Kidney epithelial cell (primary cell): ENCODE measurements around the gene MRM2. TPM values are rescaled to one million over a fixed set of nuclear protein-coding genes. Genes with fewer than 3 reads are reported as not detected.

Experiments used
- DNase-seq: peaks from one replicate; pipeline ENCODE4 v3.0.0-alpha.2; 2010; ENCODE audit warnings: low read depth
- H3K27me3 ChIP-seq: 2 replicates; pipeline ENCODE4 v1.6.0; 2011; ENCODE audit warnings: low read length; ENCODE audit not compliant: control insufficient read depth, insufficient read depth
- H3K36me3 ChIP-seq: 2 replicates; pipeline ENCODE4 v1.5.1; 2011; ENCODE audit warnings: low read length; ENCODE audit not compliant: control insufficient read depth, insufficient read depth
- H3K4me3 ChIP-seq: 2 replicates; pipeline ENCODE4 v1.5.1; 2011; ENCODE audit warnings: low read depth, mild to moderate bottlenecking, control low read depth, low read length
- CTCF ChIP-seq: IDR thresholded peaks from 2 replicates; pipeline ENCODE4 v1.5.1; 2011; ENCODE audit warnings: mild to moderate bottlenecking, moderate library complexity, low read length, control low read depth, inconsistent platforms; ENCODE audit not compliant: insufficient read depth, poor library complexity, severe bottlenecking
- total RNA-seq: library from RNA; depleted of rRNA; stranded (reverse); fragments of >200 nt; gene quantifications from 2 replicates; pipeline ENCODE4 v1.2.3, GENCODE V29; 2015

MRM2 gene
- total RNA-seq, 1 donor from 2014 or later, result 26.3 TPM

GRCh38 chr7:2225336-2225735 is 16.7 kb downstream of the MRM2 start:
- Histone ChIP-seq H3K27me3 (no peaks in the 10 kb centered on the region), H3K4me3 (no peak overlapping the region), H3K36me3 (no peaks in the 10 kb centered on the region)
- no peak for TF ChIP-seq CTCF
- DNase-seq, result no peak

- H3K4me3 ChIP-seq, result no peak overlapping the region
- H3K27me3 ChIP-seq, result no peaks in the 10 kb centered on the region
- no peak for TF ChIP-seq CTCF
- DNase-seq, result no peak
- H3K36me3 ChIP-seq, result no peaks in the 10 kb centered on the region
Measured at GRCh38 chr7:2224934-2225333, 17.1 kb downstream of the MRM2 start.

GRCh38 chr7:2224491-2224928 is 17.5 kb downstream of the MRM2 start:
- Histone ChIP-seq H3K27me3 (no peaks in the 10 kb centered on the region), H3K36me3 (no peaks in the 10 kb centered on the region), H3K4me3 (no peak overlapping the region)
- no peak for TF ChIP-seq CTCF
- no peak for DNase-seq

GRCh38 chr7:2223321-2223720 is 18.7 kb downstream of the MRM2 start:
- no peaks in the 10 kb centered on the region for H3K36me3 ChIP-seq
- no peak for TF ChIP-seq CTCF
- H3K4me3 ChIP-seq, result no peak overlapping the region
- no peaks in the 10 kb centered on the region for H3K27me3 ChIP-seq
- no peak for DNase-seq

- DNase-seq, result no peak
Measured at GRCh38 chr7:2222516-2222915, 19.5 kb downstream of the MRM2 start.

More at GRCh38 chr7:2222516-2222915, 19.5 kb downstream of the MRM2 start:
- H3K36me3 ChIP-seq, result no peaks in the 10 kb centered on the region
- H3K4me3 ChIP-seq, result no peak overlapping the region
- TF ChIP-seq CTCF, result no peak
- no peaks in the 10 kb centered on the region for H3K27me3 ChIP-seq
